Stimulated activated memory B cell treated with anti-CD40 and anti-IgM and Interleukin-4, amounts not matched to agents 10 μg/mL and 1 μg/mL and 100 μg/mL, for 72 hours (primary cell): ENCODE results near the gene COL13A1.

Experiments used
- ATAC-seq: fragments of 150-1000 bp; cut with Tn5 transposase; 2 replicates; pipeline ENCODE4 v1.10.0; 2021
- H3K27ac Mint-ChIP-seq: one replicate; pipeline ENCODE4 v1.8.0; 2022; ENCODE audit warnings: mild to moderate bottlenecking, mixed read lengths
- H3K27me3 Mint-ChIP-seq: one replicate; pipeline ENCODE4 v1.8.0; 2022; ENCODE audit warnings: mixed read lengths
- H3K36me3 Mint-ChIP-seq: one replicate; pipeline ENCODE4 v1.8.0; 2022; ENCODE audit warnings: mixed read lengths
- H3K4me1 Mint-ChIP-seq: one replicate; pipeline ENCODE4 v1.8.0; 2022; ENCODE audit warnings: mixed read lengths
- H3K4me3 Mint-ChIP-seq: one replicate; pipeline ENCODE4 v1.8.0; 2022; ENCODE audit warnings: mild to moderate bottlenecking, moderate library complexity, mixed read lengths
- H3K9me3 Mint-ChIP-seq: one replicate; pipeline ENCODE4 v1.8.0; 2022; ENCODE audit warnings: mixed read lengths

The COL13A1 gene

DNA sequence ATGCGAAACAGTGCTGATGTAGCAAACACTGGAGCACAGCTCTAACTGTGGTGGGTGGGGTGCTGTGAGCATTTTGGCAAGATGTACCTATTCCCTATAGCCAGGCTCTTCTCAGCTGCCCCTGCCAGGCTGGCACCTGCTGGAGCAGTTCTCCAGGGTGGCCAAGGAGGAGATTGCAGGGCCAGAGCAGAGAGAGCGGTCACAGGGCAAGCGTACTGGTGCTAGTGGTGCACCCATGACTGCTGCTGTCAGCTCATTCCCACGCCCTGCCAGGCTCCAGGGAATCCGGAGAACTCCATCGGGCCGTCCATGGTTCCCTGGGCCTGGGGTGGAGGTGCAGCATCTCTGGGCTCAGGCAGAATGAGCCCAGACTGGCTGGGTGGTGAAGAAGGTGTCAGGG lies 2.1 kb downstream of the COL13A1 start:
- no peaks in the 10 kb centered on the region for H3K9me3 Mint-ChIP-seq
- H3K36me3 Mint-ChIP-seq, result no peaks in the 10 kb centered on the region
- no peak overlapping the region for H3K27ac Mint-ChIP-seq
- no peaks in the 10 kb centered on the region for H3K4me1 Mint-ChIP-seq
- H3K27me3 Mint-ChIP-seq, result peaks cover 64% of the 10 kb centered on the region
- no peak for ATAC-seq
- H3K4me3 Mint-ChIP-seq, result no peak overlapping the region

DNA sequence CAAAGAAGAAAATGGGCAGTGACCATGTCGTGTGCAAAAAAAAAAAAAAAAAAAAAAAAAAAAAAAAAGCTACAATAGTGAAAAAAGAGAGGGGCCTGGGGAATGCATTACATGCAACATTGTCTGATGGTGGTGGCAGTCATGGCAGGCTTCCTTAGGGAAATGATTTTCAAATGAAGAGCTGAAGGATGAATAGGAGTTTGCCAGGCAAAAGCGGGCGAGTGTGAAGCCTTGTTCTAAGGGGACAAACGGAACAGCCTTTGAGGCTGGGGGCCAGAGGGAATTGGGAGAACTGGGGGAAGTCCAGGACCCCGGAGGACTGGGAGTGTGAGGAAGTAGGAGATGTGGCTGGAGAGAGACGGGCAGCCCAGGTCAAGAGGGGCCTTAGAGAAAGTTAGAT lies 3.1 kb downstream of the COL13A1 start:
- no peak for ATAC-seq
- Mint-ChIP-seq H3K27ac (no peak overlapping the region), H3K27me3 (peaks cover 60% of the 10 kb centered on the region), H3K4me1 (no peaks in the 10 kb centered on the region), H3K9me3 (no peaks in the 10 kb centered on the region), H3K36me3 (no peaks in the 10 kb centered on the region), H3K4me3 (no peak overlapping the region)

- Mint-ChIP-seq H3K27ac (no peak overlapping the region), H3K36me3 (no peaks in the 10 kb centered on the region), H3K4me3 (no peak overlapping the region), H3K9me3 (no peaks in the 10 kb centered on the region), H3K4me1 (no peaks in the 10 kb centered on the region), H3K27me3 (peaks cover 47% of the 10 kb centered on the region)
- ATAC-seq, result no peak
Measured at GRCh38 chr10:69807122-69807521, 5.4 kb downstream of the COL13A1 start.

GRCh38 chr10:69807696-69808095 lies 6.0 kb downstream of the COL13A1 start:
- H3K4me3 Mint-ChIP-seq, result no peak overlapping the region
- no peaks in the 10 kb centered on the region for H3K36me3 Mint-ChIP-seq
- H3K27ac Mint-ChIP-seq, result no peak overlapping the region
- no peaks in the 10 kb centered on the region for H3K4me1 Mint-ChIP-seq
- no peak for ATAC-seq
- H3K9me3 Mint-ChIP-seq, result no peaks in the 10 kb centered on the region
- peaks cover 49% of the 10 kb centered on the region for H3K27me3 Mint-ChIP-seq

GRCh38 chr10:69809318-69809717 lies 7.6 kb downstream of the COL13A1 start:
- no peaks in the 10 kb centered on the region for H3K9me3 Mint-ChIP-seq
- no peaks in the 10 kb centered on the region for H3K4me1 Mint-ChIP-seq
- no peak overlapping the region for H3K4me3 Mint-ChIP-seq
- no peaks in the 10 kb centered on the region for H3K36me3 Mint-ChIP-seq
- peaks cover 38% of the 10 kb centered on the region for H3K27me3 Mint-ChIP-seq
- H3K27ac Mint-ChIP-seq, result no peak overlapping the region
- no peak for ATAC-seq

- H3K36me3 Mint-ChIP-seq, result no peaks in the 10 kb centered on the region
- no peak for ATAC-seq
- no peaks in the 10 kb centered on the region for H3K4me1 Mint-ChIP-seq
Measured at GRCh38 chr10:69810097-69810496, 8.4 kb downstream of the COL13A1 start.

GRCh38 chr10:69810675-69811397 lies 9.1 kb downstream of the COL13A1 start:
- Mint-ChIP-seq H3K27me3 (peaks cover 23% of the 10 kb centered on the region), H3K27ac (no peak overlapping the region), H3K9me3 (no peaks in the 10 kb centered on the region), H3K4me3 (no peak overlapping the region), H3K4me1 (no peaks in the 10 kb centered on the region), H3K36me3 (no peaks in the 10 kb centered on the region)
- ATAC-seq, result no peak

More at GRCh38 chr10:69810097-69810496, 8.4 kb downstream of the COL13A1 start:
- Mint-ChIP-seq H3K27me3 (peaks cover 31% of the 10 kb centered on the region), H3K27ac (no peak overlapping the region), H3K4me3 (no peak overlapping the region), H3K9me3 (no peaks in the 10 kb centered on the region)

DNA sequence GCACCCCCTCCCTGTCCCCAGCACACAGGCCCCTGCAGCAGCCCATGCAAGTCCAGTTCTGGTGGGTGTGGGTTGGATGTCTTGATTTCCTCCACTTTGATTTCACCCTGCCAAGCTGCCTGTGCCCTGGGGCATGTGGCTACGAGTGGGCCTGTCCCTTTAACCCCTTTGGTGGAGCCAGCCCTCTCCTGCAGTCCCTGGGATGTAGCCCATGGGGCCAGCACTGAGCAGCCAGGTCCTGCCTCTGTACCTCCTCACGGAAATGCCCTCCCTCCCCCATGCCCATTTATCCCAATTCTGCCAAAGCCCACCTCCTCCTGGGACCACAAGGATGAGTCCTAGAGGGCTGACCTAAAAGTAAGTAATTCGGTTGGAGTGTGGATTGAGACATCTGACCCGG lies 11.9 kb downstream of the COL13A1 start:
- peaks cover 7% of the 10 kb centered on the region for H3K4me1 Mint-ChIP-seq
- H3K4me3 Mint-ChIP-seq, result no peak overlapping the region
- H3K27ac Mint-ChIP-seq, result no peak overlapping the region
- H3K27me3 Mint-ChIP-seq, result peaks cover 43% of the 10 kb centered on the region
- no peak for ATAC-seq
- no peaks in the 10 kb centered on the region for H3K9me3 Mint-ChIP-seq
- H3K36me3 Mint-ChIP-seq, result no peaks in the 10 kb centered on the region

DNA sequence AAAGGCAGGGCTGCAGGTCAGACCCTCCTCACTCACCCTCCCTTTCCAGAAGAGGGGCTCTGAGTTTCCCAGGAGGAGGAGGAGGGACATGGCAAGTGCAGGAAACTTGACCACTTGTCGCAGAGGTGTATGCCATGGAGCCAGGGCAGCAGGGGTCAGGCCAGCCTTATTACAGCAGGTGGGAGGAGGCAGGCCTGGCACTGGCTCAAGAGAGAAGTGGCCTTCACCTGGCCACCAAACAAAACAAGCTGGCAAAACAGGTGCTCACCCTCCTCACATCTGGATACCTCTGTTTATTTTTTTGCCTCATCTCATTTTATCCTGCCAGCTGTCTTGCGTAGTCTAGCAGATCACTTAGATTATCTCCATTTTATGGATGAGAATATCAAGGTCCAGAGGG lies 12.5 kb downstream of the COL13A1 start:
- no peak for ATAC-seq
- peaks cover 3% of the 10 kb centered on the region for H3K9me3 Mint-ChIP-seq
- H3K4me1 Mint-ChIP-seq, result peaks cover 7% of the 10 kb centered on the region
- H3K36me3 Mint-ChIP-seq, result no peaks in the 10 kb centered on the region
- no peak overlapping the region for H3K27ac Mint-ChIP-seq
- no peak overlapping the region for H3K4me3 Mint-ChIP-seq
- peaks cover 43% of the 10 kb centered on the region for H3K27me3 Mint-ChIP-seq

- ATAC-seq, result no peak
- peaks cover 44% of the 10 kb centered on the region for H3K27me3 Mint-ChIP-seq
- H3K4me3 Mint-ChIP-seq, result no peak overlapping the region
- H3K27ac Mint-ChIP-seq, result no peak overlapping the region
- peaks cover 8% of the 10 kb centered on the region for H3K9me3 Mint-ChIP-seq
- peaks cover 9% of the 10 kb centered on the region for H3K4me1 Mint-ChIP-seq
- H3K36me3 Mint-ChIP-seq, result no peaks in the 10 kb centered on the region
Measured at GRCh38 chr10:69815104-69815503, 13.4 kb downstream of the COL13A1 start.

- Mint-ChIP-seq H3K36me3 (no peaks in the 10 kb centered on the region), H3K4me3 (no peak overlapping the region), H3K27ac (no peak overlapping the region), H3K27me3 (peaks cover 53% of the 10 kb centered on the region), H3K4me1 (peaks cover 18% of the 10 kb centered on the region), H3K9me3 (peaks cover 11% of the 10 kb centered on the region)
- ATAC-seq, result no peak
Measured at GRCh38 chr10:69816521-69816920, 14.8 kb downstream of the COL13A1 start.

- no peak overlapping the region for H3K27ac Mint-ChIP-seq
- H3K9me3 Mint-ChIP-seq, result peaks cover 11% of the 10 kb centered on the region
- H3K4me1 Mint-ChIP-seq, result peaks cover 18% of the 10 kb centered on the region
Measured at GRCh38 chr10:69817078-69817581, 15.4 kb downstream of the COL13A1 start.

GRCh38 chr10:69818676-69819239 lies 17.1 kb downstream of the COL13A1 start:
- H3K36me3 Mint-ChIP-seq, result no peaks in the 10 kb centered on the region
- no peak for ATAC-seq
- H3K9me3 Mint-ChIP-seq, result peaks cover 11% of the 10 kb centered on the region
- H3K4me3 Mint-ChIP-seq, result no peak overlapping the region
- H3K27ac Mint-ChIP-seq, result no peak overlapping the region
- H3K27me3 Mint-ChIP-seq, result peaks cover 46% of the 10 kb centered on the region
- peaks cover 18% of the 10 kb centered on the region for H3K4me1 Mint-ChIP-seq

More at GRCh38 chr10:69817078-69817581, 15.4 kb downstream of the COL13A1 start:
- Mint-ChIP-seq H3K27me3 (peaks cover 47% of the 10 kb centered on the region), H3K36me3 (no peaks in the 10 kb centered on the region), H3K4me3 (no peak overlapping the region)
- no peak for ATAC-seq

- Mint-ChIP-seq H3K9me3 (peaks cover 11% of the 10 kb centered on the region), H3K27ac (no peak overlapping the region), H3K36me3 (no peaks in the 10 kb centered on the region)
Measured at GRCh38 chr10:69819716-69820506, 18.2 kb downstream of the COL13A1 start.

GRCh38 chr10:69820817-69821216 lies 19.1 kb downstream of the COL13A1 start:
- ATAC-seq, result no peak
- Mint-ChIP-seq H3K4me1 (peaks cover 18% of the 10 kb centered on the region), H3K27ac (no peak overlapping the region), H3K4me3 (no peak overlapping the region), H3K36me3 (no peaks in the 10 kb centered on the region), H3K9me3 (peaks cover 11% of the 10 kb centered on the region), H3K27me3 (peaks cover 61% of the 10 kb centered on the region)

More at GRCh38 chr10:69819716-69820506, 18.2 kb downstream of the COL13A1 start:
- peak; percentile 26 for ATAC-seq
- Mint-ChIP-seq H3K4me1 (peaks cover 18% of the 10 kb centered on the region), H3K4me3 (no peak overlapping the region), H3K27me3 (peaks cover 53% of the 10 kb centered on the region)
